Testis (tissue), 3 donors: ENCODE measurements around the gene ZNF444. TPM values are rescaled to one million over a fixed set of nuclear protein-coding genes. Genes with fewer than 3 reads are reported as not detected.
"Not testable (repeated sequence)": the region's sequence is repeated elsewhere in the genome, so short reads cannot be mapped to it uniquely, and the experiment has no call there.

Experiments
- DNase-seq: peaks from one replicate; pipeline ENCODE4 v3.0.0-alpha.2; 2019
- H3K27ac ChIP-seq, 2 donors: fragments of 200-600 bp; sonication (generic); one replicate each; pipeline ENCODE4 v1.5.1; 2019
- H3K27me3 ChIP-seq: fragments of 200-600 bp; sonication (generic); one replicate; pipeline ENCODE4 v1.5.1; 2019
- H3K36me3 ChIP-seq: fragments of 200-600 bp; sonication (generic); one replicate; pipeline ENCODE4 v1.5.1; 2017; ENCODE audit warnings: low read depth; ENCODE audit errors: missing control alignments
- H3K4me1 ChIP-seq: fragments of 200-600 bp; sonication (generic); one replicate; pipeline ENCODE4 v1.5.1; 2019
- H3K4me3 ChIP-seq, 2 donors: fragments of 200-600 bp; sonication (generic); one replicate each; pipeline ENCODE4 v1.5.1; 2017 to 2019
- H3K9me3 ChIP-seq: fragments of 200-600 bp; sonication (generic); one replicate; pipeline ENCODE4 v1.5.1; 2017
- CTCF ChIP-seq, 3 experiments: fragments of 450-650 bp in 2 of 3; fragments of 200-600 bp in 1 of 3; sonication (generic) in 1 of 3; IDR thresholded peaks; one replicate each; pipeline ENCODE4 v1.5.1; 2016 to 2019; ENCODE audit warnings: antibody characterized with exemption in 3 of 3, mild to moderate bottlenecking in 2 of 3, moderate library complexity in 1 of 3
- POLR2A ChIP-seq: fragments of 450-650 bp; IDR thresholded peaks from one replicate; pipeline ENCODE4 v1.6.1; 2017; ENCODE audit warnings: antibody characterized with exemption, mild to moderate bottlenecking, moderate library complexity
- WGBS, 2 donors: methylation state at CpG; one replicate each; pipeline ENCODE4 v1.1.5; 2018; 5-methylcytosine and 5-hydroxymethylcytosine counted together
- intact Hi-C: fragments of 100-400 bp; cut with DNase I; formaldehyde crosslinking; loops from one replicate; pipeline ENCODE4 v1.15.1; 2023; ENCODE audit warnings: low total_unique reads
- polyA plus RNA-seq: library from polyadenylated mRNA; stranded (reverse); fragments of 350-450 nt; fragmentation: Illumina TruSeq; extraction: RNeasy Lipid Tissue Mini Kit (QIAGEN cat#74804); gene quantifications from one replicate; pipeline ENCODE4 v1.2.3, GENCODE V29; 2014; ENCODE audit warnings: low read depth, low replicate concordance; ENCODE audit not compliant: insufficient read depth
- total RNA-seq, 2 donors: library from RNA; depleted of rRNA; stranded (reverse); fragments of >200 nt; gene quantifications; one replicate each; pipeline ENCODE4 v1.2.3, GENCODE V29; 2016

ZNF444 gene
- total and polyA plus RNA-seq, 3 donors from 2014 or later = 24.7 to 62.6 (median 59.2) TPM

GRCh38 chr19:56096665-56097064 lies 44.4 kb upstream of the ZNF444 start:
- TF ChIP-seq POLR2A = no peak
- no peak for TF ChIP-seq CTCF (IDR thresholded peaks at IDR 0.05)
- H3K9me3 ChIP-seq = no peaks in the 10 kb centered on the region
- H3K27ac ChIP-seq = no peak overlapping the region
- H3K4me1 ChIP-seq = no peaks in the 10 kb centered on the region
- 64 to 71% methylated on average over 13 of the region's 13 CpGs for WGBS, 2 donors
- H3K27me3 ChIP-seq = no peaks in the 10 kb centered on the region
- peak; percentile 57 for DNase-seq
- H3K36me3 ChIP-seq = no peaks in the 10 kb centered on the region
- H3K4me3 ChIP-seq = no peak overlapping the region
- intact Hi-C loops = no loop called here

- 79 to 88% methylated on average over 23 of the region's 23 CpGs for WGBS, 2 donors
- Histone ChIP-seq H3K4me3 (no peak overlapping the region), H3K36me3 (no peaks in the 10 kb centered on the region), H3K9me3 (no peaks in the 10 kb centered on the region), H3K4me1 (no peaks in the 10 kb centered on the region), H3K27ac (no peak overlapping the region), H3K27me3 (no peaks in the 10 kb centered on the region)
- intact Hi-C loops = no loop called here
- no peak for TF ChIP-seq CTCF (IDR thresholded peaks at IDR 0.05)
- TF ChIP-seq POLR2A = no peak
- no peak for DNase-seq
These were observed 43.8 kb upstream of the ZNF444 start for GRCh38 chr19:56097306-56097705.

- no peaks in the 10 kb centered on the region for H3K27me3 ChIP-seq
- H3K36me3 ChIP-seq = no peaks in the 10 kb centered on the region
- WGBS, 2 donors = 92 to 100% methylated on average over 1 to 7 of the region's 7 CpGs
- no peaks in the 10 kb centered on the region for H3K4me1 ChIP-seq
- H3K4me3 ChIP-seq = no peak overlapping the region
- TF ChIP-seq CTCF (IDR thresholded peaks at IDR 0.05) = no peak
- no peak overlapping the region for H3K27ac ChIP-seq
- DNase-seq = no peak
- no peaks in the 10 kb centered on the region for H3K9me3 ChIP-seq
- intact Hi-C loops = no loop called here
These were observed 43.3 kb upstream of the ZNF444 start for GRCh38 chr19:56097776-56098175.

DNA sequence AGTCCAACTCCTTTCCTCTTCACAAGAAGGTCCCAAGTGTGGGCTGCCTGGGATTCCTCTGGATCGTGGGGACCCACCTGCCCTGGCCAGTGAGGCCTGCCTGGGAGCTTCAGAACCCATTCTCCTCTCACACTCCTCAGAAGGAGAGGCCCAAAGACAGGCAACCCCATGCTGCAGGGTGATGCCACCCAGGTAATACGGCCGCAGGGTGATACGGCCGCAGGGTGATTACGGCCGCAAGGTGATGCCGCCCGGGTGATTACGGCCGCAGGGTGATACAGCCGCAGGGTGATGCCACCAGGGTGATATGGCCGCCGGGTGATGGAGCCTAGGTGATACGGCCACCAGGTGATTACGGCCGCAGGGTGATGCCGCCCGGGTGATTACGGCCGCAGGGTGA lies 42.9 kb upstream of the ZNF444 start:
- intact Hi-C loops, H3K36me3 ChIP-seq, H3K9me3 ChIP-seq, DNase-seq, H3K27me3 ChIP-seq, H3K4me3 ChIP-seq, H3K27ac ChIP-seq, H3K4me1 ChIP-seq: not testable (repeated sequence)
- WGBS, 2 donors = 92 to 93% methylated on average over 13 to 21 of the region's 21 CpGs

GRCh38 chr19:56098731-56099568 lies 42.1 kb upstream of the ZNF444 start:
- intact Hi-C loops = no loop called here
- no peaks in the 10 kb centered on the region for H3K9me3 ChIP-seq
- H3K27me3 ChIP-seq = no peaks in the 10 kb centered on the region
- no peak for DNase-seq
- H3K4me1 ChIP-seq = no peaks in the 10 kb centered on the region
- no peak overlapping the region for H3K4me3 ChIP-seq
- H3K27ac ChIP-seq = no peak overlapping the region
- no peaks in the 10 kb centered on the region for H3K36me3 ChIP-seq
- TF ChIP-seq CTCF (IDR thresholded peaks at IDR 0.05) (no peak), POLR2A (no peak)
- WGBS, 2 donors = 93 to 94% methylated on average over 17 to 31 of the region's 34 CpGs
